Measurements from ENCODE around the gene SERPINA6.

GRCh38 chr14:94285158-94285557 is 38.0 kb downstream of the SERPINA6 start:
- TF ChIP-seq CTCF (conservative IDR thresholded peaks at IDR 0.05; ENCODE audit: low read length) (no peak), EZH2phosphoT487 (IDR thresholded peaks at IDR 0.05; ENCODE audit: borderline replicate concordance) (no peak)
